ENCODE measurements around the gene AMBRA1.

AMBRA1 gene

GRCh38 chr11:46565232-46565840 lies 28.5 kb downstream of the AMBRA1 start:
- no peak for DNase-seq (ENCODE audit: low read depth in 1 of 2, low spot score in 1 of 2)
- TF ChIP-seq GABPA (IDR thresholded peaks at IDR 0.05; ENCODE audit: low read depth) (no peak), REST (IDR thresholded peaks at IDR 0.05; ENCODE audit: insufficient replicate concordance, low read depth) (no peak)
- H3K27ac ChIP-seq (replicated peaks): no peak overlapping the region
- H3K4me3 ChIP-seq (replicated peaks; ENCODE audit: insufficient read depth, low read length): no peak overlapping the region
- no peaks in the 10 kb centered on the region for H3K27me3 ChIP-seq (ENCODE audit: insufficient read depth, poor library complexity, severe bottlenecking)

- TF ChIP-seq CTCF (IDR thresholded peaks at IDR 0.05; ENCODE audit: insufficient read depth, low read length): no peak
- no peak for TF ChIP-seq POLR2AphosphoS5 (IDR thresholded peaks at IDR 0.05; ENCODE audit: low read depth)
- no peak for TF ChIP-seq GABPA (IDR thresholded peaks at IDR 0.05; ENCODE audit: low read depth)
- TF ChIP-seq SPI1 (IDR thresholded peaks at IDR 0.05; ENCODE audit: borderline replicate concordance, low read depth): no peak
- TF ChIP-seq REST (IDR thresholded peaks at IDR 0.05; ENCODE audit: insufficient replicate concordance, low read depth): no peak
- Histone ChIP-seq H3K27me3 (ENCODE audit: insufficient read depth, poor library complexity, severe bottlenecking) (no peaks in the 10 kb centered on the region), H3K4me3 (replicated peaks; ENCODE audit: insufficient read depth, low read length) (no peak overlapping the region), H3K27ac (replicated peaks) (no peak overlapping the region)
- DNase-seq (ENCODE audit: low read depth in 1 of 2, low spot score in 1 of 2): no peak
Observed at GRCh38 chr11:46564459-46564858, 29.4 kb downstream of the AMBRA1 start.

GRCh38 chr11:46562527-46562926 lies 31.3 kb downstream of the AMBRA1 start:
- DNase-seq (ENCODE audit: low read depth in 1 of 2, low spot score in 1 of 2): no peak
- H3K27ac ChIP-seq (replicated peaks): no peak overlapping the region
- no peak overlapping the region for H3K4me3 ChIP-seq (replicated peaks; ENCODE audit: insufficient read depth, low read length)
- H3K27me3 ChIP-seq (ENCODE audit: insufficient read depth, poor library complexity, severe bottlenecking): no peaks in the 10 kb centered on the region
- TF ChIP-seq GABPA (IDR thresholded peaks at IDR 0.05; ENCODE audit: low read depth) (no peak), CTCF (IDR thresholded peaks at IDR 0.05; ENCODE audit: insufficient read depth, low read length) (no peak), REST (IDR thresholded peaks at IDR 0.05; ENCODE audit: insufficient replicate concordance, low read depth) (no peak), SPI1 (IDR thresholded peaks at IDR 0.05; ENCODE audit: borderline replicate concordance, low read depth) (no peak), POLR2AphosphoS5 (IDR thresholded peaks at IDR 0.05; ENCODE audit: low read depth) (no peak)
